HG03442 (cell line): Measurements from ENCODE around the gene VWCE.

Experiments used
- ATAC-seq: cut with Tn5 transposase; IDR thresholded peaks from one replicate; pipeline ENCODE4 v1.9.1; 2021; ENCODE audit warnings: mild to moderate bottlenecking, moderate library complexity; ENCODE audit not compliant: unreplicated experiment

VWCE gene

GRCh38 chr11:61294717-61295595 lies at the start of gene VWCE:
Gene VWCE (minus strand): TSS chr11:61295316. CDS start chr11:61295037, 279 bp downstream.
- ATAC-seq = peak; percentile 52

GRCh38 chr11:61343792-61344745 lies 49.0 kb upstream of the VWCE start:
- ATAC-seq = no peak

GRCh38 chr11:61342207-61342803 lies 47.2 kb upstream of the VWCE start:
- no peak for ATAC-seq

GRCh38 chr11:61341706-61342105 lies 46.6 kb upstream of the VWCE start:
- ATAC-seq = no peak

- ATAC-seq = no peak
Observed at GRCh38 chr11:61340979-61341378, 45.9 kb upstream of the VWCE start.

GRCh38 chr11:61339490-61339878 lies 44.4 kb upstream of the VWCE start:
- ATAC-seq = no peak

GRCh38 chr11:61338783-61339489 lies 43.8 kb upstream of the VWCE start:
- ATAC-seq = no peak

GRCh38 chr11:61337706-61338470 lies 42.8 kb upstream of the VWCE start:
- ATAC-seq = no peak

- peak; percentile 48 for ATAC-seq
Observed at GRCh38 chr11:61336171-61336935, 41.2 kb upstream of the VWCE start.

- no peak for ATAC-seq
Observed at GRCh38 chr11:61335355-61335710, 40.2 kb upstream of the VWCE start.

- ATAC-seq = no peak
Observed at GRCh38 chr11:61334434-61335354, 39.6 kb upstream of the VWCE start.

GRCh38 chr11:61333550-61334433 lies 38.7 kb upstream of the VWCE start:
- ATAC-seq = no peak

- ATAC-seq = peak; percentile 83
Observed at GRCh38 chr11:61332797-61333549, 37.9 kb upstream of the VWCE start, which contains the start of the genes DDB1 and TKFC. Gene DDB1 (minus strand): TSS chr11:61333105. CDS start chr11:61332968, 137 bp downstream. Gene TKFC (plus strand): TSS chr11:61333228. CDS start chr11:61334729, 1,501 bp downstream.

- no peak for ATAC-seq
Observed at GRCh38 chr11:61332281-61332796, 37.2 kb upstream of the VWCE start.

GRCh38 chr11:61331651-61332050 lies 36.5 kb upstream of the VWCE start:
- no peak for ATAC-seq

- ATAC-seq = no peak
Observed at GRCh38 chr11:61329871-61330270, 34.8 kb upstream of the VWCE start.
